HG03432 (cell line): ENCODE data around the gene TEDC2.
A peak's percentile ranks its signal among the peaks of the same experiment; 100 is the strongest.

Source experiments
- ATAC-seq: cut with Tn5 transposase; IDR thresholded peaks from one replicate; pipeline ENCODE4 v1.9.1; 2021; ENCODE audit warnings: mild to moderate bottlenecking, moderate library complexity; ENCODE audit not compliant: unreplicated experiment

The TEDC2 gene

GRCh38 chr16:2464333-2464732, 4.4 kb downstream of the TEDC2 start:
- no peak for ATAC-seq

DNA sequence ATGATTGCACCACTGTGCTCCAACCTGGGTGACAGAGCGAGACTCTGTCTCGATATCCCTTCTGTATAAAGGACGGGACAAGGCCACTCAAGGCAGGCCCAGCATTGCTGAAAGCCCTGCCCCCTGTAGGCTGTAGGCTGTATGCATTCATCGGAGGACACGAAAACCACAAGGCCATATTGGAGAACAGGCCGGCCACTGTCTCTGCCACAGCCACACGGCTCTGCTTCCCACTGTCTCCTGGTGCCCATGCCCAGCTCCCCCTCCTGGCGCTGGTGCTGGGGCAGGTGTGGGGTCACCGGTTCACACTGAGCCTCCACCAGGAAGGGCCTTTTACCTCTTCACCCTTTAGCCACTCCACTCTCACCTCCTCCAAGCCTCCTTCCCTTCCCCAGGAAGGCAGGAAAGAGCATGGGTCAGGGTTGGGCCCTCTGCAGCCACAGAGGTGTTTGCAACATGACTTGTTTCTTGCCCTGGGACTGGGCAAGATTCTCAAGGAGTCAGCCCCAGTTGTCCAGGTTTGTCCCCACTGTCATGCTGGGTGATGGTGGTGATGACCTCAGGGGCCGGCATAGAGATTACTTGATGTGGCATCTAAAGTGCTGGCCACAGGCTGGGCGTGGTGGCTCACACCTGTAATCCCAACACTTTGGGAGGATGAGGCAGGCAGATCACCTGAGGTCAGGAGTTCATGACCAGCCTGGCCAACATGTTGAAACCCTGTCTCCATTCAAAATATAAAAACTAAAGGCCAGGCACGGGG, 5.9 kb downstream of the TEDC2 start:
- no peak for ATAC-seq

DNA sequence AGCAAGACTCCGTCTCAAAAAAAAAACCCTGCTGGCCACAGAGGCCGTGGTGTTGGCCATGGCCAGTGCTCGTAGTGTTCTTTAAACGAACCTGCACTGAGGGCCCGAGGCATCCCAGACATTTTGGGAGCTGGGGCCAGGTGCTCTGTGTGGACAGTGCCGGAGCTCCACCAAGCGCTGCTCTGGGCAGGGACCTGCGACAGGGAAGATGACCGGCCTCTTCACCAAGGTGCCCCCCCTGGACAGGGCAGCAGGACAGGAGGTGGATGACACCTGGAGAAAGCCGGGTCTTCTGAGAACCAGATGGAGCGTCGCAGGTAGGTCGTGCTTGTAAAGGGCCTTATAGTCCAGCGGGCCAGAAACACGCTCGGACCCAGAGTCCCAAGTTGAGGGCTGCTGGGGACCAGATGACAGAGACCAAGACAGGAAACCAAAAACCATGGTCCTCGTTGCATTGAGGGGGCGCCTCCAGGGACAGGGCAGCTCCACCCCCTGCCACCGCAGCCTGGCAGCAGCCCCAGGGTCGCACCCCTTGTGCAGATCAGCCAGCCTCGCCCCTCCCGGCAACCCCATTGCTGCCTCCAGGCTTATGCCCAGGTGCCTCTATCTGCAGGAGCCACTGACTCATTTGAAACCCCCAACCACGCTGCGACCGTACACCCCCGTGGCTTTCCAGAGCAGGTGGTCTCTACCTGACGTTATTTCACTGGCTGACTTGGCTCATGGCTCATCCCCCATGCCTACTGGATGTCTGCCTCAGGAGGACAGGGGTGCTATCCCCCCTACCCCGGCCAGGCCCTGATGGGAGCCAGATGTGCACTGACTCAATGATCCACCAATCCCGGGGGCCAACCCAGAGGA, 7.0 kb downstream of the TEDC2 start:
- ATAC-seq: no peak

GRCh38 chr16:2467528-2468232, 7.8 kb downstream of the TEDC2 start:
- no peak for ATAC-seq

- peak; percentile 23 for ATAC-seq
These were observed 8.4 kb downstream of the TEDC2 start for GRCh38 chr16:2468233-2468724.

- peak; percentile 38 for ATAC-seq
These were observed 9.0 kb downstream of the TEDC2 start for GRCh38 chr16:2468725-2469398.

DNA sequence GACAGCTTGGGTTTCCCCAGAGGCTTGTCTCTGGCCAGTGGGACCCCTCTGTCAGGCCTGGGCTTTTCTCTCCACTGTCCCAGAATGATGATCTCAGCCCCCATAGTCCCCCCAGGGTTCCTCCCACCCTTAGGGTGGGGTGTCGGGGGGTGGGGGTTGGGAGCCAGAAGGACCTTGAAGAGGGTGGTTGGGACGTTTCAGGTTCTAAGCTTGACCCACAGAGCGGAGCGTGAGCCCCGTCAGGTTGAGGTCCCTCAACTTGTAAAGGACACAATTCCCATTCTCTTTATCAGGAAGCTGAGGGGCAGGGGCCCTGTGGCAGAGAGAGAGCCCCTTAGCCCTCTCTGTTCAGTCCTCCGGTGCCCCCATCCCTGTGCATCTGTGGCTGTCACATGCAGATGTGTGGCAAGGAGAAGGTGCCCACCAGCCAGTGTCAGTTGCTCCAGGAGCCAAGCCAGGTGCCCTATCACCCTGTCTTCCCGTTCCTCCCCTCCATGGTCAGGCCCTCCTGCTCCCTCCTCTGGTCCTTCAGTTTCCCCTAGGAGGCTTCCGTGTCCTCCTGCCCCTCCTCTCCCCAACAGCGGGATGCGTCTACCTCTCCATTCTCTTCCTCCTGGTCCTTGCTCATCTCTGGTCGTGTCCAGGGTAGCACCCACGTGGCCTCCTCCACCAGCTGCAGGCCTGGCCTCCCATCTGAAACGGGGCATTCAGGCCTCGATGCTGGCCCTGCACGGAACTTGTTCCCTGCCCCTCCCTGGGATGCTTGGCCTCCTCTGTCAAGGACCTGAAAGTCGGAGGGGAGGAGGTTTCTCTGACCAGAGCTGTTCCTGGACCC, 9.7 kb downstream of the TEDC2 start:
- no peak for ATAC-seq

DNA sequence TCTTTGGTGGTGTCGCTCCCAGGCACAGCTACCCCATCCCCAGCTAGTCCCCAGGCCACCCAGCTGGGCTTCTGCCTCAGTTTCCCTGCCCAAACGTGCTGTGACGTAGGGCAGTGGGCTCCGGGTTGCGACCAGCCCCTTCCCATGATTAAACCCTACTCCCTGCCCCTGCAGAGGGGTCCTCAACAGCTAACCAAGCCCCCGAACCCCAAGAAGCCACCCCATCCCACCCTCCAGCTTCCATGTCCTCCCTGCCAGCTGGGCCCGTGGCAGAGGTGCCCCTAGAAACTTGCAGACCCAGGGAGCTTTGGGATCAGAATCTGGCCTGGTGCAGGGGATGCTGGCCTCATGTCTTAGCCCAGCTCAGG, 10.3 kb downstream of the TEDC2 start:
- no peak for ATAC-seq

- ATAC-seq: no peak
These were observed 10.7 kb downstream of the TEDC2 start for GRCh38 chr16:2470603-2471015.

DNA sequence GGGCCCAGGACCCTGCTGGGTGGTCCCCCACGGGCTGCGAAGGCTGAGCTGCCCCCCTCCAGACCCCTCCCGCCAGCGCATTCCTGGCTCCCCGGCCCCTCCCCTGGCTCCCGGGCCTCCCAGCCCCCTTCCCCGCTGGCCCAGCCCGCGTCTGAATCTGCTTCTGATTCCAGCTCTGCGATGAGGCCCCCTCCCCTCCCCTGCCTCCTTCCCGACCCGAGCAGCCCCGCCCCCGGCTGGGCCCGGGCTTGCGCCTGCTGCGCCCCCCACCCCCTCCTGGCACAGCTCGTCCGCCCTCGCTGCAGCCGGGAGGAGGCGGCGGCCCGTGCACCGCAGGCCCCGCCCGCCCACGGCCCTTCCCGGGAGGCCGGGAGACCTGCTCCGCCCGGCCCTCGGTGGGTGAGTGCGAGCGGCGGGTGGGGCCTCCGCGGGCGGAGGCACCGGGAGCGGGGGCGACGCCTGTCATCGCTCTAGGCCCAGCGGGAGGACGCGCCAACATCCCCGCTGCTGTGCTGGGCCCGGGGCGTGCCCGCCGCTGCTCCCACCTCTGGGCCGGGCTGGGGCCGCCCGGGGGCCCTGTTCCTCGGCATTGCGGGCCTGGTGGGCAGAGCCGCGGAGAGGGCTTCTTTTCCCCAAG, 11.2 kb downstream of the TEDC2 start, which contains the start of gene NTN3:
Gene NTN3 (plus strand): TSS at position 282 of the 637 bp plus-strand sequence. CDS start 405 bp downstream, outside the sequence.
- no peak for ATAC-seq

- no peak for ATAC-seq
These were observed 12.0 kb downstream of the TEDC2 start for GRCh38 chr16:2471653-2472487.

GRCh38 chr16:2472488-2472864, 12.6 kb downstream of the TEDC2 start:
- no peak for ATAC-seq

- ATAC-seq: no peak
These were observed 13.1 kb downstream of the TEDC2 start for GRCh38 chr16:2472885-2473445.

GRCh38 chr16:2473446-2473926, 13.6 kb downstream of the TEDC2 start:
- ATAC-seq: no peak

DNA sequence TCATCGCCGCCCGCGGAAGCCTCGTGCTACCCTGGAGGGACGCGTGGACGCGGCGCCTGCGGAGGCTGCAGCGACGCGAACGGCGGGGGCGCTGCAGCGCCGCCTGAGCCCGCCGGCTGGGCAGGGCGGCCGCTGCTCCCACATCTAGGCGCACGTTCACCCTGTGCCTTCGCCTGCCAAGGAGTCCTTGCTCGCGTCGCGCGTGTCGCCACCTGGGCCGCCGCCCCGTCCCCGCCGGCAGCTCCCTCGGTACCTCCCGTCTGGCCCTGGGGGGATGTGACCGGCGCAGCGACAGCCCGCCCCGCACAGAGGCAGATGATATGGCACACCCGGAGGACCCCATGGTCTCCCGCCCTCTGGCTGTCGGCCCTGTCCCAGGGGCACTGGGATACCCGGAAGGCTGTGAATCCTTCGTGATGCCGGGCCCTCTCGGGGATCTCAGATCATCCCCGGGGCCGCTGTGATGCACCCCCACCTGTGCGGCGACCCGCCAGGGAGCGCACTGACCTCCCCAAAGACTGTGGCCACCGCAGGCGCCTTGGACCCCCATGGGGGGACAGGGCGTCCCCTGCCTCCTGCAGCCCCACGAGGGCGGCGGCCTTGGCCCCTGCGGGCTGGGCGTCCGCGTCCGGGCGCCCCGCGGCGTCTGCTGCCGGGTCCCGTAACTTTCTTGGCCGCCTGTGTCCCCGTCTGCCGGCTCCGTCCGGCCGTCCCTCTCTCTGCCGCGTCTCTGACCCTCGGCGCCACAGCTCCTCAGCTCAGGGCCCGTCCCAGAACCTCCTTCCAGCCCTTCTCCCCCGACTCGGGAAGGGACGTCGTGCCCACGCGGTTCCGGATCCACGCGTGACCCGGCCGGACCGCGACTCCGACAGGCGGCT, 14.3 kb downstream of the TEDC2 start:
- ATAC-seq: peak; percentile 32

DNA sequence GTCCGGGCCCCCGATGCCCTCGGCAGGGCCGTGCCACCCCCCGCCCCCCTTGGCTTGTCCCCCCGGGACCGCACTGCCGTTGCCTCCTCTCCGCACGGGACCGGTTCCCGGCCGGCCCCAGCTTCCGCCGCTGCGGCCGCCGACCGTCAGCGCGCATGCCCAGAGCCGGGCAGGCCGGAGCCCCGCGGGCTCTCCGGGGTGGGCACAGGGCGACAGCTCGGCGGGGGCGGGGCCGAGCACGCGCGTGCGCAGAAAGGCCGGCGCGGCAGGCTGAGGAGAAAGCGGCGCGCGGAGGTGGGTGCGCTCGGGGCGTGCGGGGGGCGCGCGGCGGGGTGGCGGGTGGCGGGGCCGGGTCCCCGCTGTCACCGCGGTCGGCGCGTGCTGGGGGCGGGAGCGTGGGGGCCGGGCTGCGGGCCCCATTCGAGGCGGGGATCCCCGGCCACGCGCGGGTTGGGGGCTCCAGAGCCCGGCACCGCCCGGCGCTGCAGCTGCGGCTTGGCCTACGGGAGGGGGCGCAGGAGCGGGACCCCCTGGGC, 15.0 kb downstream of the TEDC2 start, which contains the start of gene TBC1D24:
Gene TBC1D24 (plus strand): TSS at position 251 of the 536 bp plus-strand sequence. CDS start 21,022 bp downstream, outside the sequence.
- peak; percentile 59 for ATAC-seq
